Neutrophil (primary cell): ENCODE results near the gene WFIKKN1.
A peak's percentile ranks its signal among the peaks of the same experiment; 100 is the strongest.

Experiments
- H3K27ac ChIP-seq: fragments of 200-600 bp; sonication (generic); 2 replicates; pipeline ENCODE4 v1.5.1; 2016; ENCODE audit warnings: mild to moderate bottlenecking, moderate library complexity
- H3K27me3 ChIP-seq: fragments of 200-600 bp; sonication (generic); 2 replicates; pipeline ENCODE4 v1.6.0; 2016; ENCODE audit warnings: mild to moderate bottlenecking
- H3K36me3 ChIP-seq: fragments of 200-600 bp; sonication (generic); 2 replicates; pipeline ENCODE4 v1.5.1; 2017
- H3K4me1 ChIP-seq, 2 experiments: fragments of 200-600 bp in 1 of 2; sonication (generic) in 1 of 2; 1 replicate in 1 of 2; 2 replicates in 1 of 2; pipeline versions ENCODE4 v1.5.1 to v1.6.1; 2013 to 2016; ENCODE audit warnings: low read depth in 1 of 2, low read length in 1 of 2, mild to moderate bottlenecking in 1 of 2, moderate library complexity in 1 of 2; ENCODE audit not compliant: control insufficient read depth in 1 of 2, insufficient read depth in 1 of 2
- H3K4me3 ChIP-seq, 2 experiments: fragments of 200-600 bp in 1 of 2; sonication (generic) in 1 of 2; 1 replicate in 1 of 2; 2 replicates in 1 of 2; pipeline ENCODE4 v1.5.1; 2013 to 2016; ENCODE audit warnings: low read depth in 1 of 2, low read length in 1 of 2, mild to moderate bottlenecking in 1 of 2, moderate library complexity in 1 of 2
- H3K9me3 ChIP-seq: fragments of 200-600 bp; sonication (generic); 2 replicates; pipeline ENCODE4 v1.5.1; 2016
- CTCF ChIP-seq: fragments of 200-600 bp; sonication (generic); IDR thresholded peaks from 2 replicates; pipeline ENCODE4 v1.5.1; 2016; ENCODE audit warnings: antibody characterized with exemption

Gene WFIKKN1

GRCh38 chr16:608019-608418, 22.8 kb upstream of the WFIKKN1 start:
- H3K27me3 ChIP-seq, result no peaks in the 10 kb centered on the region
- TF ChIP-seq CTCF, result no peak
- no peaks in the 10 kb centered on the region for H3K36me3 ChIP-seq
- no peak overlapping the region for H3K4me3 ChIP-seq
- no peaks in the 10 kb centered on the region for H3K9me3 ChIP-seq
- no peaks in the 10 kb centered on the region for H3K4me1 ChIP-seq
- H3K27ac ChIP-seq, result no peak overlapping the region

GRCh38 chr16:609316-609715, 21.5 kb upstream of the WFIKKN1 start:
- H3K27me3 ChIP-seq, result no peaks in the 10 kb centered on the region
- H3K36me3 ChIP-seq, result peaks cover 7% of the 10 kb centered on the region
- H3K9me3 ChIP-seq, result no peaks in the 10 kb centered on the region
- no peaks in the 10 kb centered on the region for H3K4me1 ChIP-seq
- H3K4me3 ChIP-seq, result no peak overlapping the region
- no peak for TF ChIP-seq CTCF
- H3K27ac ChIP-seq, result no peak overlapping the region

GRCh38 chr16:609984-610383, 20.8 kb upstream of the WFIKKN1 start:
- no peak for TF ChIP-seq CTCF
- Histone ChIP-seq H3K27ac (peak overlapping the region; percentile 15), H3K36me3 (peaks cover 13% of the 10 kb centered on the region), H3K9me3 (no peaks in the 10 kb centered on the region), H3K4me1 (no peaks in the 10 kb centered on the region), H3K4me3 (no peak overlapping the region), H3K27me3 (no peaks in the 10 kb centered on the region)

- TF ChIP-seq CTCF, result peak; percentile 80
- Histone ChIP-seq H3K27me3 (no peaks in the 10 kb centered on the region), H3K4me1 (no peaks in the 10 kb centered on the region), H3K4me3 (no peak overlapping the region), H3K9me3 (no peaks in the 10 kb centered on the region), H3K27ac (peak overlapping the region; percentile 15), H3K36me3 (peaks cover 16% of the 10 kb centered on the region)
Observed at GRCh38 chr16:610513-611381, 20.0 kb upstream of the WFIKKN1 start.

- Histone ChIP-seq H3K27me3 (no peaks in the 10 kb centered on the region), H3K4me3 (no peak overlapping the region), H3K36me3 (peaks cover 51% of the 10 kb centered on the region), H3K4me1 (no peaks in the 10 kb centered on the region), H3K9me3 (no peaks in the 10 kb centered on the region), H3K27ac (no peak overlapping the region)
- no peak for TF ChIP-seq CTCF
Observed at GRCh38 chr16:615122-615521, 15.7 kb upstream of the WFIKKN1 start.
